GM13977 (cell line): ENCODE results near the gene THSD4.
"Not testable (repeated sequence)": the region's sequence is repeated elsewhere in the genome, so short reads cannot be mapped to it uniquely, and the experiment has no call there.

Source experiments
- DNase-seq: peaks from one replicate; pipeline ENCODE4 v3.0.0; 2012; ENCODE audit warnings: low spot score
- in situ Hi-C: fragments of 300-500 bp; cut with MboI; formaldehyde crosslinking; loops from one replicate; pipeline ENCODE4 v1.12.0; 2022; ENCODE audit warnings: low sequenced_read_pairs, low pct_unique_long_range_greater_than_20kb, mixed read lengths, inconsistent platforms; ENCODE audit not compliant: unreplicated experiment
- TF ChIP-seq, protein P1 (sequence below): IDR thresholded peaks from 2 replicates; pipeline ENCODE4 v1.5.1; 2012; ENCODE audit warnings: mild to moderate bottlenecking, control low read depth; ENCODE audit not compliant: insufficient read depth; ENCODE audit errors: extremely low read depth, missing control alignments

Gene THSD4

DNA sequence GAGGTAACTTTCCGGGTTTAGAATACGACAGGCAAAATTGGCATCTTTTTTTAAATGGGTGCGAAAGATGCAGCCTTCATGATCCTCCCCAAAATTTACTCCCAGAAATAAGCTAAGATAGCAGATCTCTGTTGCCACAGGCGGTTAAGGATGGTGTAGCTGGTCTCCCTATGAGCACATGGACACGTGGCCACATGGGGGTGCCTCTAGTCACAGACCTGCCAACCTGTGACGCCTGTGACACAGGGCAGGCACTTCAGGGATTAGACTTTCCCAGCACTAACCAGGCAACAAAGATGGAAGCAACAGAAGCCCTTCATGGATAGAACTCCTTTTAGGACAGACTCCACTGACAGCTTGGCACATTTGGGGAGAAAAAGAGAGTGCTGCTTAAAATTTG, 320.3 kb downstream of the THSD4 start:
- no peak for DNase-seq
- in situ Hi-C loops, result loop anchor here (25.0 kb wide), 1 partner anchor 598 kb away; no protein-coding TSS in a partner anchor
- TF ChIP-seq, protein P1, sequence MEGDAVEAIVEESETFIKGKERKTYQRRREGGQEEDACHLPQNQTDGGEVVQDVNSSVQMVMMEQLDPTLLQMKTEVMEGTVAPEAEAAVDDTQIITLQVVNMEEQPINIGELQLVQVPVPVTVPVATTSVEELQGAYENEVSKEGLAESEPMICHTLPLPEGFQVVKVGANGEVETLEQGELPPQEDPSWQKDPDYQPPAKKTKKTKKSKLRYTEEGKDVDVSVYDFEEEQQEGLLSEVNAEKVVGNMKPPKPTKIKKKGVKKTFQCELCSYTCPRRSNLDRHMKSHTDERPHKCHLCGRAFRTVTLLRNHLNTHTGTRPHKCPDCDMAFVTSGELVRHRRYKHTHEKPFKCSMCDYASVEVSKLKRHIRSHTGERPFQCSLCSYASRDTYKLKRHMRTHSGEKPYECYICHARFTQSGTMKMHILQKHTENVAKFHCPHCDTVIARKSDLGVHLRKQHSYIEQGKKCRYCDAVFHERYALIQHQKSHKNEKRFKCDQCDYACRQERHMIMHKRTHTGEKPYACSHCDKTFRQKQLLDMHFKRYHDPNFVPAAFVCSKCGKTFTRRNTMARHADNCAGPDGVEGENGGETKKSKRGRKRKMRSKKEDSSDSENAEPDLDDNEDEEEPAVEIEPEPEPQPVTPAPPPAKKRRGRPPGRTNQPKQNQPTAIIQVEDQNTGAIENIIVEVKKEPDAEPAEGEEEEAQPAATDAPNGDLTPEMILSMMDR, result no peak

DNA sequence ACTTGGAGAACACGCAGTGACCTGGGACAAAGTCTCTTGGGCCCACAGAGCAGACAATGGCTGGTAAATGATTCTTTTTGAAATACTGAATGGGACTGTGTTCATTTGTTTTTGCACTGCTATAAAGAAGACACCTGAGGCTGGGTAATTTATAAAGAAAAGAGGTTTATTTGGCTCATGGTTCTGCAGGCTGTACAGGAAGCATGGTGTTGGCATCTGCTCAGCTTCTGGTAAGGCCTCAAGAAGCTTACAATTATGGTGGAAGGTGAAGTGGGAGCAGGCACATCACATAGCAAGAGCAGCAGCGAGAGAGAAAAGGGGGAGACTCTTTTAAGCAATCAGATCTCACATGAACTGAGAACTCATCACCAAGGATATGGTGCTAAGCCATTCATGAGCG, 321.6 kb downstream of the THSD4 start:
- in situ Hi-C loops, result loop anchor here (25.0 kb wide), 1 partner anchor 600 kb away; no protein-coding TSS in a partner anchor

DNA sequence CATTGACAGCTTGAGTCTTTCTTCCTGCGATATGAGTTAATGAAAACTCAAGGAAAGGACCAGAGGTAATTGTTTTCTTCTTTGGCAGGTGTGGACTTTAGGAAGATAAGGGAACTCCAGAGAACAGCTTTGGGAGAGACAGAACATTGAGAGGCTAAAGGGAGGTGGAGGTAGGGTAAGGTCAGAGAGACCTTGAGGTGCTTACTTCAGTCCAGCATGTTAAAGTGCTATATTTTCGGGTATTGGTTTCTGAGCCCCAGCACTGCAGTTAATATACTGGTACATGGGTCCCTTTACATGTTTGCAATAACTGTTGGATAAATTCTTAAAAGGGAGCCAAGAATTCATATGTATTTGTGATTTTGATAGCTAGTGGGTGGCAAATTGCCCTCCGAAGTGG, 322.1 kb downstream of the THSD4 start:
- no peak for DNase-seq
- in situ Hi-C loops, result loop anchor here (25.0 kb wide), 1 partner anchor 600 kb away; no protein-coding TSS in a partner anchor
- TF ChIP-seq, protein P1, result no peak

More for the DNA sequence above, 321.6 kb downstream of the THSD4 start:
- TF ChIP-seq, protein P1, result no peak
- DNase-seq, result no peak

DNA sequence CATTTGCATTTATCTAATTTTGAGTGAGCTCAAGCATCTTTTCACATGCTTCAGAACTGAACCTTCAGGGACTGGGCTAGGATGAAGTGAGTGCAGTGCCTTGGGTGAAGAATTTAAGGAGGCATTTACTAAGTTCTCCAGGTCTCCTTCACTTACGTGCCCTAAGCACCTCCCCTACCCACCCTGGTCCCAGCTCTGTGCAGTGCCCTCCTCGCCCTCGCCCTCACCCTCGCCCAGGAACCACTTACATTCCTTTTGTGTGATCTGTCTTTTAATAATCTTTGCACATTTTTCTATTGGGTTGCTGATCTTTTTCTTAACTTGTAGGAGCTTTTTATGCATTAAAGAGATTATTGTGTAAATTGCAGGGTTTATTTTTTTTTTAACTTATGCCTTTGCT, 322.6 kb downstream of the THSD4 start:
- no peak for DNase-seq
- TF ChIP-seq, protein P1, result no peak
- in situ Hi-C loops, result loop anchor here (25.0 kb wide), 1 partner anchor 601 kb away; no protein-coding TSS in a partner anchor

DNA sequence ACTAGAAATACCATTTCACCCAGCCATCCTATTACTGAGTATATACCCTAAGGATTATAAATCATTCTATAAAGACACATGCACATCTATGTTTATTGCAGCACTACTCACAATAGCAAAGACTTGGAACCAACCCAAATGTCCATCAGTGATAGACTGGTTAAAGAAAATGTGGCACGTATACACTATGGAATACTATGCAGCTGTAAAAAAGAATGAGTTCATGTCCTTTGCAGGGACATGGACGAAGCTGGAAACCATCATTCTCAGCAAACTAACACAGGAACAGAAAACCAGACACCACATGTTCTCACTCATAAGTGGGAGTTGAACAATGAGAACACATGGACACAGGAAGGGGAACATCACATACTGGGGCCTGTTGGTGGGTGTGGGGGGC, 324.2 kb downstream of the THSD4 start:
- in situ Hi-C loops, result loop anchor here (25.0 kb wide), 1 partner anchor 602 kb away; no protein-coding TSS in a partner anchor
- DNase-seq, result not testable (repeated sequence)

DNA sequence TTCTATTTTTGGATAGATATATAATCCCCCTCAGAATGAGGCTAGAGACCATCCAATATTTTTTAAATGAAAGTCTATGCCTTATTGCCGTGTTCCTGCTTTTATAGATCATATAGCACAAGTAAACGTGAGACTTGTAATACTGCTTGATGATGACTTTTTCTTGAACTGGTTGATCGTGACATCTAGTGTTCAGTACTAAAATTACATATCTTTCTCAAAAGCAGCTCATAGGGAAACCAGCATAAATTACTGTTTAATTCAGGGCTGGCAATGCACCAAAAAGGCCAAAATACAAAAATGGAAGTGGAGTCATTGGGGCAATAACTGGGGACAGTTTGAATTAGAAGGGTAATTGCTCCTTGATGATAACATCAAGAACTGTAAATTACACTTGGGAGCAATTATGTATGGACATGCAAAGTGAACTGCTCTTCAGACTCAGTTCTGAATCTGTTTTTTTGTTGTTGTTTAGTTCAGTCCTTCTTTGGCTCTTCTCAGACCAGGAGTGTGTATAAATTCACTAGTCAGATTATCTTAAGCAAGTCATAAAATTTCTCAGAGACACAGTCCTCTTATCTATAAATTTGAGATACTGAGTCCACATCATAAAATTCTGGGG, 325.3 kb downstream of the THSD4 start:
- in situ Hi-C loops, result loop anchor here (25.0 kb wide), 1 partner anchor 603 kb away; no protein-coding TSS in a partner anchor
- DNase-seq, result peak; percentile 48
- TF ChIP-seq, protein P1, result peak; percentile 55

DNA sequence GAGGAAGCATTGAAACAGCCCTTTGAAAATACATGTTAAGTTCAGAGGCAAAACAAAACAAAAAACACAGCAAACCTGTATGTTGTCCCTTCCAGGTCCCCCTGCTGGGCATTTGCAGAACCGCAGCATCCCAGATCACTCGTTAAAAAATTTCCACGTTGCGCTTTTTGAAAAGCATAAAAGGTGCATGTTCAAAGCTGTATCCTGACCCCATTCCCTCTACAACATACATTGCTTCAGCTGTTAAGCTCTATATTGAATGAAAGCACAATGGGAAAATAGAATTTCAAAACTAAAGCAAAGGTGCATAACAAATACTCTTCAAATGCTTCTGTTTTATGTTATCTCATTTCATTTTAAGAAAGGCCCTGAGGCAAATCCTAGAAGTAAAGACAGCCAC, 328.3 kb downstream of the THSD4 start:
- TF ChIP-seq, protein P1, result peak; percentile 57
- DNase-seq, result peak; percentile 20
- in situ Hi-C loops, result loop anchor here (25.0 kb wide), 1 partner anchor 606 kb away; no protein-coding TSS in a partner anchor
